Neuronal stem cell (in vitro differentiated cells): ENCODE results near the gene SLC7A10.

Experiments
- DNase-seq: peaks from one replicate; pipeline ENCODE4 v3.0.0-alpha.2; 2013; ENCODE audit warnings: low spot score
- H2AFZ ChIP-seq: one replicate; pipeline ENCODE4 v1.6.1; 2013; ENCODE audit warnings: mild to moderate bottlenecking, low read length, inconsistent platforms
- H2AK5ac ChIP-seq: 2 replicates; pipeline ENCODE4 v1.6.1; 2013; ENCODE audit warnings: low read depth, mild to moderate bottlenecking, inconsistent platforms, low read length, moderate library complexity, mixed read lengths
- H2BK120ac ChIP-seq: 2 replicates; pipeline ENCODE4 v1.6.1; 2013; ENCODE audit warnings: low read depth, mild to moderate bottlenecking, inconsistent platforms, low read length, moderate library complexity, mixed read lengths
- H2BK12ac ChIP-seq: one replicate; pipeline ENCODE4 v1.6.1; 2013; ENCODE audit warnings: low read length, inconsistent platforms
- H2BK15ac ChIP-seq: 2 replicates; pipeline ENCODE4 v1.6.1; 2013; ENCODE audit warnings: mild to moderate bottlenecking, low read length, inconsistent platforms, mixed read lengths
- H2BK5ac ChIP-seq: one replicate; pipeline ENCODE4 v1.6.1; 2013; ENCODE audit warnings: inconsistent platforms, mild to moderate bottlenecking, low read length, moderate library complexity
- H3K14ac ChIP-seq: one replicate; pipeline ENCODE4 v1.6.1; 2013; ENCODE audit warnings: low read length, inconsistent platforms
- H3K18ac ChIP-seq: 2 replicates; pipeline ENCODE4 v1.6.1; 2013; ENCODE audit warnings: low read length, inconsistent platforms
- H3K23ac ChIP-seq: 2 replicates; pipeline ENCODE4 v1.6.1; 2013; ENCODE audit warnings: low read depth, mild to moderate bottlenecking, mixed read lengths, low read length, inconsistent platforms; ENCODE audit not compliant: poor library complexity
- H3K27ac ChIP-seq: replicated peaks from 3 replicates; pipeline ENCODE4 v1.5.1; 2013; ENCODE audit warnings: low read length, inconsistent platforms
- H3K27me3 ChIP-seq, 3 experiments: 2 replicates each; pipeline ENCODE4 v1.6.1; 2013; ENCODE audit warnings: low read length in 3 of 3, mild to moderate bottlenecking in 2 of 3, inconsistent platforms in 1 of 3, low read depth in 1 of 3, mixed read lengths in 1 of 3, moderate library complexity in 1 of 3; ENCODE audit not compliant: control insufficient read depth in 3 of 3, insufficient read depth in 3 of 3
- H3K36me3 ChIP-seq, 2 donors: replicated peaks in 1 of 2; 2 replicates each; pipeline ENCODE4 v1.6.1; 2013; ENCODE audit warnings: low read length in 2 of 2; ENCODE audit not compliant: control insufficient read depth in 2 of 2, insufficient read depth in 2 of 2
- H3K4ac ChIP-seq: 2 replicates; pipeline ENCODE4 v1.6.1; 2013; ENCODE audit warnings: inconsistent platforms, mild to moderate bottlenecking, low read length, moderate library complexity
- H3K4me1 ChIP-seq, 2 donors: 1 replicate in 1 of 2; 2 replicates in 1 of 2; pipeline ENCODE4 v1.6.1; 2013; ENCODE audit warnings: low read length in 2 of 2, low read depth in 1 of 2; ENCODE audit not compliant: control insufficient read depth in 2 of 2, insufficient read depth in 1 of 2
- H3K4me2 ChIP-seq: one replicate; pipeline ENCODE4 v1.6.1; 2013; ENCODE audit warnings: mild to moderate bottlenecking, low read length, inconsistent platforms; ENCODE audit not compliant: insufficient read depth, poor library complexity, severe bottlenecking
- H3K4me3 ChIP-seq, 2 donors: 2 replicates each; pipeline ENCODE4 v1.5.1; 2013; ENCODE audit warnings: low read length in 2 of 2, mild to moderate bottlenecking in 2 of 2, inconsistent platforms in 1 of 2, moderate library complexity in 1 of 2
- H3K79me1 ChIP-seq: one replicate; pipeline ENCODE4 v1.6.1; 2013; ENCODE audit warnings: low read depth, mild to moderate bottlenecking, inconsistent platforms, low read length, moderate library complexity
- H3K9ac ChIP-seq: one replicate; pipeline ENCODE4 v1.6.1; 2013; ENCODE audit warnings: mild to moderate bottlenecking, low read depth, low read length, inconsistent platforms; ENCODE audit not compliant: poor library complexity
- H3K9me3 ChIP-seq, 2 donors: replicated peaks in 1 of 2; 2 replicates each; pipeline versions ENCODE3 to v1.6.1; 2013; ENCODE audit warnings: low read length in 2 of 2, mild to moderate bottlenecking in 2 of 2, inconsistent platforms in 1 of 2, low read depth in 1 of 2, mixed read lengths in 1 of 2, moderate library complexity in 1 of 2; ENCODE audit not compliant: control insufficient read depth in 2 of 2, insufficient read depth in 1 of 2
- H4K8ac ChIP-seq: one replicate; pipeline ENCODE4 v1.6.1; 2013; ENCODE audit warnings: low read depth, mild to moderate bottlenecking, inconsistent platforms, low read length, moderate library complexity
- H4K91ac ChIP-seq: one replicate; pipeline ENCODE4 v1.6.1; 2013; ENCODE audit warnings: low read length, low read depth, mild to moderate bottlenecking, inconsistent platforms; ENCODE audit not compliant: poor library complexity
- WGBS, 2 donors: extraction: QIAGEN DNeasy Blood & Tissue Kit; methylation state at CpG; one replicate each; pipeline ENCODE4 v1.1.7; 2013; ENCODE audit warnings: missing lambda C conversion rate in 2 of 2, mixed read lengths in 1 of 2; ENCODE audit not compliant: insufficient read length in 2 of 2, insufficient replicate concordance in 1 of 2; ENCODE audit errors: extremely low coverage in 2 of 2; 5-methylcytosine and 5-hydroxymethylcytosine counted together

The SLC7A10 gene

DNA sequence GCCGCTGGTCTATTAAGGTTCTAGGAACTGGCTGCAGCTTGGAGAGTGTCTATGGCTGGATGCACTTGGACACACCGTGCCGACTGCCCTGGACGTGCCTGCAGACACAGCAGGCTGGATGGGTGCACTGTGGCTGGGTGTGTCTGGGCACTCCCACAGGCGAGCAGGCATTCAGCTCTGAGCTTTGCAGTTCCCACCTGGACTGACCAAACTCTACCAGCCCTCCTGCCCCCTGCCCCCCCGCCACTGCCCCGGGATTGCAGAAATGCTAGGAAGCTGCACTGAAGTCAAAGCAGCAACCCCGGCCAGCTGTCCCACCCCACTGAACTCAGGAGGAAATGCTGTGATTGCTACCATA, 38.5 kb downstream of the SLC7A10 start:
- H3K4me3 ChIP-seq: no peak overlapping the region
- H4K8ac ChIP-seq: no peak overlapping the region
- H3K27ac ChIP-seq: no peak overlapping the region
- no peak overlapping the region for H2BK120ac ChIP-seq
- H3K4ac ChIP-seq: no peak overlapping the region
- no peak overlapping the region for H4K91ac ChIP-seq
- H2BK12ac ChIP-seq: no peak overlapping the region
- WGBS, 2 donors: no CpG with 5 or more reads among the region's 8 CpGs
- H3K18ac ChIP-seq: no peak overlapping the region
- H3K23ac ChIP-seq: no peak overlapping the region
- no peak overlapping the region for H2BK15ac ChIP-seq
- no peaks in the 10 kb centered on the region for H3K9me3 ChIP-seq
- H3K79me1 ChIP-seq: no peaks in the 10 kb centered on the region
- no peaks in the 10 kb centered on the region for H3K4me1 ChIP-seq
- no peak overlapping the region for H2AFZ ChIP-seq
- no peak overlapping the region for H2BK5ac ChIP-seq
- H3K14ac ChIP-seq: no peak overlapping the region
- no peak overlapping the region for H3K9ac ChIP-seq
- no peaks in the 10 kb centered on the region for H3K36me3 ChIP-seq
- no peaks in the 10 kb centered on the region for H3K27me3 ChIP-seq
- DNase-seq: no peak
- H2AK5ac ChIP-seq: no peak overlapping the region
- no peak overlapping the region for H3K4me2 ChIP-seq

- Histone ChIP-seq H3K4ac (no peak overlapping the region), H3K23ac (no peak overlapping the region), H3K4me1 (no peaks in the 10 kb centered on the region), H3K4me2 (no peak overlapping the region), H3K27ac (no peak overlapping the region), H3K4me3 (no peak overlapping the region), H2BK12ac (no peak overlapping the region), H4K91ac (no peak overlapping the region), H3K14ac (no peak overlapping the region), H2BK15ac (no peak overlapping the region), H2AK5ac (no peak overlapping the region), H3K9me3 (no peaks in the 10 kb centered on the region), H4K8ac (no peak overlapping the region), H2BK120ac (no peak overlapping the region), H3K36me3 (no peaks in the 10 kb centered on the region), H3K79me1 (no peaks in the 10 kb centered on the region), H3K27me3 (peaks cover 0 to under 1% (median 0%) of the 10 kb centered on the region in 3 experiments), H3K18ac (no peak overlapping the region), H3K9ac (no peak overlapping the region), H2BK5ac (no peak overlapping the region), H2AFZ (no peak overlapping the region)
- DNase-seq: no peak
- WGBS, 2 donors: no CpG with 5 or more reads among the region's 11 CpGs
Observed at GRCh38 chr19:33186431-33187182, 39.0 kb downstream of the SLC7A10 start.

- Histone ChIP-seq H2BK12ac (peak overlapping the region; percentile 70), H3K4me3 (peak overlapping the region; percentile 60 to 93), H3K27ac (peak overlapping the region; percentile 94), H3K4me1 (peaks cover 11 to 14% of the 10 kb centered on the region in 2 donors), H2BK5ac (peak overlapping the region; percentile 90), H3K36me3 (no peaks in the 10 kb centered on the region), H4K8ac (no peak overlapping the region), H3K9ac (peak overlapping the region; percentile 95), H3K14ac (peak overlapping the region; percentile 22), H3K18ac (peak overlapping the region; percentile 93), H4K91ac (no peak overlapping the region), H2AFZ (peak overlapping the region; percentile 84), H3K27me3 (peaks cover 0 to 7% (median 0%) of the 10 kb centered on the region in 3 experiments), H3K9me3 (peaks cover 0 to 1% of the 10 kb centered on the region in 2 donors), H2BK120ac (no peak overlapping the region), H3K23ac (peak overlapping the region; percentile 90), H3K4ac (no peak overlapping the region), H2AK5ac (peak overlapping the region; percentile 68), H3K4me2 (peak overlapping the region; percentile 85), H2BK15ac (peak overlapping the region; percentile 57), H3K79me1 (no peaks in the 10 kb centered on the region)
- no CpG with 5 or more reads among the region's 38 CpGs for WGBS, 2 donors
- no peak for DNase-seq
Observed at GRCh38 chr19:33177417-33177979, 48.2 kb downstream of the SLC7A10 start.

DNA sequence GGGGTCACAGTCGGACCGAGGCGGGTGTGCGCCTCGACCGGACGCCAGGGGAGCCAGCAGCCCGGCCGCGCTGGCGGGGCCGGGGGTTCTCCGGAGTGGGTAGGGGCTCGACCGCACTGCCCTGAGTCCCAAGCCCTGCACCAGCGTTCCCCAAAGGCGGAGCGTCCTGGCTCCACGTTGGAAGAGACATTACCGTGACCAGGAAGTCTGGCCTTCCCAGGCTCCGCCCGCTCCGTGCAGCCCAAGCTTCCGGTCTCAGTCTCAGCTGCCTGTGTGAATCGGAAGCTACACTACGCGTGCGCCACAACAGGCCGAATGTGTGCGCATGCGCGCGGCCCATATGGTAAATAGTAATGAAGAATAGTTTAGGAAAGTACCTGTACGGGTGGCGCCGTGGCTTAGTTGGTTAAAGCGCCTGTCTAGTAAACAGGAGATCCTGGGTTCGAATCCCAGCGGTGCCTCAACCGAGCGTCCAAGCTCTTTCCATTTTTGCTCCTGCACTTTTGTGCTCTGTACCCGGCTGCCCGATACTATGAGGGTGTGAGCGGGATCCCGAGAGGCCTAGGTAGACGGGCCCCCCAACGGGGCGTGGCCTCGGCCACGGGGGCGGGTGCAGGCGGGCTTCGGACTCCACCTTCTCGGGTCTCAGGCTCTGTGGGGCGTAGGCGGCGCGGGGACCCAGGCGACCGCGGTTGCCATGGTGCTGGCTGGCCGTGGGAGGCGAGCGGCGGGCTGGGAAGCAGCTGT, 48.8 kb downstream of the SLC7A10 start:
- H3K4me1 ChIP-seq: peaks cover 11 to 14% of the 10 kb centered on the region in 2 donors
- no peak overlapping the region for H2BK120ac ChIP-seq
- peak overlapping the region; percentile 93 for H3K18ac ChIP-seq
- H3K4ac ChIP-seq: no peak overlapping the region
- H2BK15ac ChIP-seq: no peak overlapping the region
- peak overlapping the region; percentile 85 for H3K4me2 ChIP-seq
- H4K91ac ChIP-seq: no peak overlapping the region
- no peak overlapping the region for H2BK12ac ChIP-seq
- no peaks in the 10 kb centered on the region for H3K36me3 ChIP-seq
- H3K79me1 ChIP-seq: no peaks in the 10 kb centered on the region
- peak overlapping the region; percentile 91 for H2AFZ ChIP-seq
- WGBS, 2 donors: no CpG with 5 or more reads among the region's 65 CpGs
- peaks cover 0 to 8% of the 10 kb centered on the region in 2 donors for H3K9me3 ChIP-seq
- peak overlapping the region; percentile 58 for H3K14ac ChIP-seq
- peak overlapping the region; percentile 95 for H3K9ac ChIP-seq
- no peak overlapping the region for H2AK5ac ChIP-seq
- H2BK5ac ChIP-seq: peak overlapping the region; percentile 90
- peak overlapping the region; percentile 60 to 93 for H3K4me3 ChIP-seq
- peak overlapping the region; percentile 90 for H3K23ac ChIP-seq
- H4K8ac ChIP-seq: no peak overlapping the region
- DNase-seq: peak; percentile 99
- H3K27ac ChIP-seq: peak overlapping the region; percentile 94
- H3K27me3 ChIP-seq: peaks cover 0 to 7% (median 0%) of the 10 kb centered on the region in 3 experiments
